Vagina (tissue), 2 donors: ENCODE measurements around the gene CIAO3. TPM values are rescaled to one million over a fixed set of nuclear protein-coding genes. Genes with fewer than 3 reads are reported as not detected.
"Not testable (repeated sequence)": the region's sequence is repeated elsewhere in the genome, so short reads cannot be mapped to it uniquely, and the experiment has no call there.

Source experiments
- DNase-seq, 2 donors: peaks; one replicate each; pipeline ENCODE4 v3.0.0-alpha.2; 2017; ENCODE audit errors: extremely low spot score in 2 of 2
- H3K27ac ChIP-seq: fragments of 200-600 bp; sonication (generic); one replicate; pipeline ENCODE4 v1.5.1; 2019
- H3K27me3 ChIP-seq: fragments of 200-600 bp; sonication (generic); one replicate; pipeline ENCODE4 v1.5.1; 2019
- H3K36me3 ChIP-seq, 2 donors: fragments of 200-600 bp; sonication (generic); one replicate each; pipeline ENCODE4 v1.5.1; 2017 to 2019
- H3K4me1 ChIP-seq: fragments of 200-600 bp; sonication (generic); one replicate; pipeline ENCODE4 v1.5.1; 2019
- H3K4me3 ChIP-seq, 2 donors: fragments of 200-600 bp; sonication (generic); 1 replicate in 1 of 2; 2 replicates in 1 of 2; pipeline ENCODE4 v1.5.1; 2016 to 2019
- H3K9me3 ChIP-seq: fragments of 200-600 bp; sonication (generic); one replicate; pipeline ENCODE4 v1.5.1; 2019
- POLR2A ChIP-seq, 2 donors: fragments of 450-650 bp; IDR thresholded peaks; one replicate each; pipeline ENCODE4 v1.6.1; 2017; ENCODE audit warnings: antibody characterized with exemption in 2 of 2, mild to moderate bottlenecking in 2 of 2, moderate library complexity in 2 of 2
- POLR2AphosphoS5 ChIP-seq, 2 donors: sonication (generic); formaldehyde crosslinking; IDR thresholded peaks; one replicate each; pipeline ENCODE4 v1.9.0; 2017; ENCODE audit warnings: antibody characterized with exemption in 2 of 2, mild to moderate bottlenecking in 2 of 2, low read depth in 1 of 2; ENCODE audit not compliant: insufficient read depth in 1 of 2
- intact Hi-C: fragments of 100-400 bp; cut with DNase I; formaldehyde crosslinking; loops from one replicate; pipeline ENCODE4 v1.15.1; 2023
- total RNA-seq: library from RNA; depleted of rRNA; stranded (reverse); fragments of >200 nt; gene quantifications from one replicate; pipeline ENCODE4 v1.2.3, GENCODE V29; 2016
- TF ChIP-seq, protein P1 (sequence below), 3 experiments: fragments of 450-650 bp in 2 of 3; fragments of 200-600 bp in 1 of 3; sonication (generic) in 1 of 3; IDR thresholded peaks; one replicate each; pipeline ENCODE4 v1.5.1; 2017 to 2019; ENCODE audit warnings: antibody characterized with exemption in 3 of 3, mild to moderate bottlenecking in 2 of 3, moderate library complexity in 2 of 3

CIAO3 gene
- total RNA-seq, 1 donor from 2014 or later: 32.7 TPM

- TF ChIP-seq, protein P1, sequence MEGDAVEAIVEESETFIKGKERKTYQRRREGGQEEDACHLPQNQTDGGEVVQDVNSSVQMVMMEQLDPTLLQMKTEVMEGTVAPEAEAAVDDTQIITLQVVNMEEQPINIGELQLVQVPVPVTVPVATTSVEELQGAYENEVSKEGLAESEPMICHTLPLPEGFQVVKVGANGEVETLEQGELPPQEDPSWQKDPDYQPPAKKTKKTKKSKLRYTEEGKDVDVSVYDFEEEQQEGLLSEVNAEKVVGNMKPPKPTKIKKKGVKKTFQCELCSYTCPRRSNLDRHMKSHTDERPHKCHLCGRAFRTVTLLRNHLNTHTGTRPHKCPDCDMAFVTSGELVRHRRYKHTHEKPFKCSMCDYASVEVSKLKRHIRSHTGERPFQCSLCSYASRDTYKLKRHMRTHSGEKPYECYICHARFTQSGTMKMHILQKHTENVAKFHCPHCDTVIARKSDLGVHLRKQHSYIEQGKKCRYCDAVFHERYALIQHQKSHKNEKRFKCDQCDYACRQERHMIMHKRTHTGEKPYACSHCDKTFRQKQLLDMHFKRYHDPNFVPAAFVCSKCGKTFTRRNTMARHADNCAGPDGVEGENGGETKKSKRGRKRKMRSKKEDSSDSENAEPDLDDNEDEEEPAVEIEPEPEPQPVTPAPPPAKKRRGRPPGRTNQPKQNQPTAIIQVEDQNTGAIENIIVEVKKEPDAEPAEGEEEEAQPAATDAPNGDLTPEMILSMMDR (IDR thresholded peaks at IDR 0.05): no peak
- TF ChIP-seq POLR2AphosphoS5 (IDR thresholded peaks at IDR 0.05; ENCODE audit: insufficient read depth in 1 of 2, low read depth in 1 of 2) (no peak), POLR2A (IDR thresholded peaks at IDR 0.05) (no peak)
- Histone ChIP-seq H3K27me3 (peaks cover 9% of the 10 kb centered on the region), H3K4me1 (peaks cover 59% of the 10 kb centered on the region), H3K4me3 (no peak overlapping the region), H3K9me3 (no peaks in the 10 kb centered on the region), H3K36me3 (no peaks in the 10 kb centered on the region), H3K27ac (no peak overlapping the region)
- DNase-seq: no peak
- intact Hi-C loops: no loop called here
Measured at GRCh38 chr16:692356-693108, 48.3 kb downstream of the CIAO3 start.

- H3K9me3 ChIP-seq, H3K4me3 ChIP-seq, H3K27me3 ChIP-seq, H3K27ac ChIP-seq, intact Hi-C loops, DNase-seq, H3K36me3 ChIP-seq: not testable (repeated sequence)
- peaks cover 57% of the 10 kb centered on the region for H3K4me1 ChIP-seq
Measured at GRCh38 chr16:691242-691641, 49.6 kb downstream of the CIAO3 start.

DNA sequence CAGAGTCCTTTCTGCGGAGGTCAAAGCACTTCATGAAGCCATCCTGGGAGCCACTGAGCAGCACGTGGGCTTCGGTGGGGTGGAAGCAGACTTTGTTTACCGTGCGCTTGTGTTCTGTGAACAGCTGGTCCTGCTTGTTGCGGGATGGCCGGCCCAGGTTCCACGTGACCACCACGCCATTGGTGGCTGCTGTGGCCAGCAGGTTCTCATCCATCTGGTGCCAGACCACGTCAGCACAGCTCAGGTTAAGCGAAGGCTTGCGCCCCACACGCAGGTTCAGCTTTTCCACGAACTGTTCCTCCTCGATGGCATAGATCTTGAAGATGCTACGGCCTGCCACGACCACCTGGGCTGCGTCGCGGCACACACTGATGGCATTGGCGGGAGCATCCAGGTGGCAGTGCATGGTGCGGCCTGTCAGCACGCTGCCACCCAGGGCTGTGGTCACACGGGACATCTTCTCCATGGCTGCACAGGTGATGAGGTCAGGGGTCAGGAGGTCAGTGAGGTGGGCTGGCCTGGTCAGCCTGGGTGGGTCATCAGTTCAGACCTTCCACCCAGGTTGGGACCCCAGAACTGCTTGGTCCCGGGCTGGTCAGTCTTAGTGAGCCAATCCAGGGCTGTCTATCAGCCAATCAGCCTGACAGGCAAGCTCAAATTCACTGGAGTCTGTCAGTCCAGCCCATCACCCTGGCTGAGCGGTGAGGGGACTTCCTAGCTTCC is 51.5 kb downstream of the CIAO3 start:
- TF ChIP-seq, protein P1 (IDR thresholded peaks at IDR 0.05): no peak
- no peak for TF ChIP-seq POLR2A (IDR thresholded peaks at IDR 0.05)
- no peak for TF ChIP-seq POLR2AphosphoS5 (IDR thresholded peaks at IDR 0.05; ENCODE audit: insufficient read depth in 1 of 2, low read depth in 1 of 2)
- DNase-seq: no peak
- intact Hi-C loops: no loop called here
- peak overlapping the region; percentile 63 to 94 for H3K4me3 ChIP-seq
- H3K36me3 ChIP-seq: peaks cover 0 to 12% of the 10 kb centered on the region in 2 donors
- peaks cover 9% of the 10 kb centered on the region for H3K27me3 ChIP-seq
- H3K9me3 ChIP-seq: no peaks in the 10 kb centered on the region
- H3K4me1 ChIP-seq: peaks cover 54% of the 10 kb centered on the region
- peak overlapping the region; percentile 69 for H3K27ac ChIP-seq

- DNase-seq: no peak
- Histone ChIP-seq H3K27me3 (no peaks in the 10 kb centered on the region), H3K27ac (no peak overlapping the region), H3K9me3 (no peaks in the 10 kb centered on the region), H3K4me1 (peaks cover 55% of the 10 kb centered on the region), H3K36me3 (peaks cover 0 to 19% of the 10 kb centered on the region in 2 donors), H3K4me3 (no peak overlapping the region)
- intact Hi-C loops: no loop called here
- TF ChIP-seq POLR2A (IDR thresholded peaks at IDR 0.05) (no peak), POLR2AphosphoS5 (IDR thresholded peaks at IDR 0.05; ENCODE audit: insufficient read depth in 1 of 2, low read depth in 1 of 2) (no peak)
- TF ChIP-seq, protein P1 (IDR thresholded peaks at IDR 0.05): no peak
Measured at GRCh38 chr16:687499-687898, 53.3 kb downstream of the CIAO3 start.

- Histone ChIP-seq H3K27ac (no peak overlapping the region), H3K4me1 (peaks cover 63% of the 10 kb centered on the region), H3K27me3 (no peaks in the 10 kb centered on the region), H3K4me3 (no peak overlapping the region), H3K9me3 (no peaks in the 10 kb centered on the region), H3K36me3 (peaks cover 0 to 28% of the 10 kb centered on the region in 2 donors)
- TF ChIP-seq POLR2A (IDR thresholded peaks at IDR 0.05): no peak
- no peak for TF ChIP-seq POLR2AphosphoS5 (IDR thresholded peaks at IDR 0.05; ENCODE audit: insufficient read depth in 1 of 2, low read depth in 1 of 2)
- TF ChIP-seq, protein P1 (IDR thresholded peaks at IDR 0.05): no peak
- intact Hi-C loops: no loop called here
- no peak for DNase-seq
Measured at GRCh38 chr16:686459-687260, 54.1 kb downstream of the CIAO3 start.
